ENCODE data around the gene NHLRC1. TPM values are rescaled to one million over a fixed set of nuclear protein-coding genes. Genes with fewer than 3 reads are reported as not detected.

NHLRC1 gene
- total RNA-seq, 5 donors from 2014 or later (not counting 1 experiment from before 2014, with no cell fraction given) = 0.48 to 1.2 (median 0.99) TPM

GRCh38 chr6:18072841-18073240, 49.6 kb downstream of the NHLRC1 start:
- Mint-ChIP-seq H3K9me3 (peaks cover 9 to 14% (median 12%) of the 10 kb centered on the region in 3 donors), H3K4me1 (no peaks in the 10 kb centered on the region), H3K27ac (no peak overlapping the region), H3K36me3 (no peaks in the 10 kb centered on the region), H3K4me3 (no peak overlapping the region), H3K27me3 (peaks cover 11 to 28% of the 10 kb centered on the region in 2 donors)
- Histone ChIP-seq H3K4me3 (ENCODE audit: control insufficient read depth in 1 of 2, extremely low read depth in 1 of 2, low read length in 1 of 2) (no peak overlapping the region), H3K27ac (ENCODE audit: low read length) (no peak overlapping the region), H3K9me3 (no peaks in the 10 kb centered on the region), H3K27me3 (replicated peaks in 1 of 2; ENCODE audit: control insufficient read depth in 2 of 2, extremely low read depth in 1 of 2, insufficient read depth in 2 of 2, low read length in 1 of 2) (no peaks in the 10 kb centered on the region), H3K4me1 (ENCODE audit: control insufficient read depth in 1 of 2, extremely low read depth in 1 of 2, insufficient read depth in 2 of 2, low read length in 2 of 2) (no peaks in the 10 kb centered on the region), H3K36me3 (ENCODE audit: control insufficient read depth in 2 of 2, extremely low read depth in 1 of 2, insufficient read depth in 1 of 2, low read length in 1 of 2) (no peaks in the 10 kb centered on the region)
- POLR2A ChIA-PET = no interaction called here
- ATAC-seq (replicated peaks in 1 of 4) (no peak), DNase-seq (no peak)
- CTCF ChIA-PET = no interaction called here

- WGBS (ENCODE audit: insufficient coverage) = no CpG with 5 or more reads among the region's 9 CpGs
- POLR2A ChIA-PET = no interaction called here
- no peaks in the 10 kb centered on the region for H3K27me3 ChIP-seq (replicated peaks in 1 of 2; ENCODE audit: control insufficient read depth in 2 of 2, extremely low read depth in 1 of 2, insufficient read depth in 2 of 2, low read length in 1 of 2)
- peaks cover 2 to 16% of the 10 kb centered on the region in 2 donors for H3K27me3 Mint-ChIP-seq
- no peak overlapping the region for H3K4me3 Mint-ChIP-seq
- ATAC-seq (replicated peaks in 1 of 4) = no peak
- H3K9me3 Mint-ChIP-seq = peaks cover 4 to 7% (median 5%) of the 10 kb centered on the region in 3 donors
- H3K4me1 Mint-ChIP-seq = no peaks in the 10 kb centered on the region
- no peak overlapping the region for H3K27ac ChIP-seq (ENCODE audit: low read length)
- H3K27ac Mint-ChIP-seq = no peak overlapping the region
- H3K9me3 ChIP-seq = no peaks in the 10 kb centered on the region
- no peaks in the 10 kb centered on the region for H3K36me3 ChIP-seq (ENCODE audit: control insufficient read depth in 2 of 2, extremely low read depth in 1 of 2, insufficient read depth in 1 of 2, low read length in 1 of 2)
- H3K36me3 Mint-ChIP-seq = no peaks in the 10 kb centered on the region
- H3K4me1 ChIP-seq (ENCODE audit: control insufficient read depth in 1 of 2, extremely low read depth in 1 of 2, insufficient read depth in 2 of 2, low read length in 2 of 2) = no peaks in the 10 kb centered on the region
- H3K4me3 ChIP-seq (ENCODE audit: control insufficient read depth in 1 of 2, extremely low read depth in 1 of 2, low read length in 1 of 2) = no peak overlapping the region
- CTCF ChIA-PET = interaction anchor here (0.7 kb wide), 2 partner anchors 8 to 317 kb away, joined by 5 to 6 read pairs; partner anchors contain the start of gene RNF144B (in 1 of the 2)
- no peak for DNase-seq
Measured at GRCh38 chr6:18070486-18070885, 52.0 kb downstream of the NHLRC1 start.

Other genes with a start within 250 kb of the NHLRC1 start
- 1 to 10 TPM in 2 of 5 donors, under 1 TPM in 3; 0.55 to 2.0 (median 0.92) TPM for gene KIF13A, start 135.0 kb downstream of the NHLRC1 start, total RNA-seq
- gene TPMT, start 32.4 kb upstream of the NHLRC1 start, total RNA-seq = 1 to 10 TPM; 4.2 to 6.5 (median 5.5) TPM
- gene KDM1B, start 32.7 kb upstream of the NHLRC1 start, total RNA-seq = 10 to 100 TPM in 3 of 5 donors, 1 to 10 TPM in 2; 9.0 to 10.7 (median 10.4) TPM
- 100 to 1,000 TPM in 3 of 5 donors, 10 to 100 TPM in 2; 60.7 to 113 (median 103) TPM for gene DEK, start 141.9 kb upstream of the NHLRC1 start, total RNA-seq

All from T-cell (primary cell).